ENCODE results near the gene CACNA2D2.

The CACNA2D2 gene

DNA sequence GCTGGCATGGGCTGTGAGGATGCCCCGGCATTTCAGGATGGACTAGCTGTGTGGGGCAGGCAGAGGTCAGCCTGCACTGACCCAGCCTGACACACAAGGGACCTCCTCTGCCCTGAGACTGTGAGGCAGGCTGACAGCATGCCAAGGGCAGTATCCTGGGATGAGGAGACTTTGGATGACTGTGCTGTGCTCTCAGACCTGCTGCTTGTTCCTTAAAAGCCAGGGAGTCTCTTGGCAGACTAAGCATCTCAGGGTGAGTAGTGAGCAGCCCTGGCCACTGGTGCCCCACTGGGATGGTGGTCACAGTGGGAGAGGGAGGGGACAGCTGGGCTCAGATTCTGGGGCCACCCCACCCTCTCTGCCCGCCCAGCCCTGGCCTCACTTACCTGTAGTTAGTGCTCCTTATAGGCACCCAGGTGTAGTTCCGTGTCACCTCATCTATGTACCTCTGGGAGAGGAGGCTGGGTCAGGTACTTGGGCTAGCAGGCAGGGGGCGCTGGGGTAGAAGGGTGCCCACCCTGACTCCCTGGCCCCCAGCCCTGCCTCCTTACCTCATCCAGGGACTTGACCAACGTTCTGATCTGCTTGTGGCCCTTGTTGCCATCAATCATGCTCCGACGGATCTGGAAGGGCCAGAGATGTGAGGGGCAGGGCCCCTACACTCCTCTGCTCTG, 128.0 kb downstream of the CACNA2D2 start:
- DNase-seq (ENCODE audit: extremely low read depth, low read depth): no peak
- TF ChIP-seq CTCF (IDR thresholded peaks at IDR 0.05; ENCODE audit: low read depth, low read length, missing control alignments): peak; percentile 16
- H3K4me3 ChIP-seq (replicated peaks; ENCODE audit: low read depth, low read length): no peak overlapping the region

DNA sequence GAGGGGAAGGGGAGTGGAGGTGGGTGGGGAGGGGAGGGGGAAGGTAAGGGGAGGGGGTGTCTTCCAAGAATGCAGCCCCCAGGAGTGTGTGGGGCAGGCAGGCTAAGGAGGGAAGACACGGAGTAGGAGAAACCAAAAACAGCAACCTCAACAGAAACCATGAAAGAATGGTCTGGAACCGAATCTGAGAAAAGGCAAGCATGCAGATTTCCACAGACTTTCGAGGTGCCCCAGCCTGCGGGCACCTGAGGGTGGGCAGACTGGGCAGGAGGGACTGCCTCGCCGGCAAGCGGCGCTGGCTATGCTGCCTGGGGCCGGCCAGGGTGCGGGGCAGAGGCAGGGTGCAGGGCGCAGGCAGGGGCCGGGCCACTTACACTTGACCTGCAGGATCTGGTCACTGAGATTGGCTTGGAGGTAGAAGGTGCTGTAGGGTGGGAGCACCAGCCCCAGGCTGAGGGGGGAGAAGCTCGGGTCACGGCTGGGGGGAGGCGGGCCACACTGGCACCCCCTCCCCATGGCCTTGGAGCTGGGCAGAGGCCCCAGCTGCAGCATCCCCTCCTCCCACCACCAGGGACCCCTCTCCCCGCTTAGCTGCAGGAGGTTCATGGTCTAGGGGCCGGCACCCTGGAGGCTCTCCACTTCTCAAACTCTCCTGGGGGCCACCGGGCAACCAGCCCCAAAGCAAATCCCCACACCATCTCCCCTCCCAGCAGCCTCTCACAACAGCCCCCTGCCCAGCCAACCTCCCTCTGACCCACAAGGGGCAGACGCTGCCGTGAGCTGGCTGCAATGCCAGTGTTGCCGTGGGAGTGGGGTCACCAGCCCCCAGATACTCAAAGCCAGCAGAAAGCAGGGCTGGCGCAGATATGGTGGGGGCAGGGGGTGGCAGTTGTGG, 128.8 kb downstream of the CACNA2D2 start:
- no peak for DNase-seq (ENCODE audit: extremely low read depth, low read depth)
- no peak for TF ChIP-seq CTCF (IDR thresholded peaks at IDR 0.05; ENCODE audit: low read depth, low read length, missing control alignments)
- H3K4me3 ChIP-seq (replicated peaks; ENCODE audit: low read depth, low read length): no peak overlapping the region

DNA sequence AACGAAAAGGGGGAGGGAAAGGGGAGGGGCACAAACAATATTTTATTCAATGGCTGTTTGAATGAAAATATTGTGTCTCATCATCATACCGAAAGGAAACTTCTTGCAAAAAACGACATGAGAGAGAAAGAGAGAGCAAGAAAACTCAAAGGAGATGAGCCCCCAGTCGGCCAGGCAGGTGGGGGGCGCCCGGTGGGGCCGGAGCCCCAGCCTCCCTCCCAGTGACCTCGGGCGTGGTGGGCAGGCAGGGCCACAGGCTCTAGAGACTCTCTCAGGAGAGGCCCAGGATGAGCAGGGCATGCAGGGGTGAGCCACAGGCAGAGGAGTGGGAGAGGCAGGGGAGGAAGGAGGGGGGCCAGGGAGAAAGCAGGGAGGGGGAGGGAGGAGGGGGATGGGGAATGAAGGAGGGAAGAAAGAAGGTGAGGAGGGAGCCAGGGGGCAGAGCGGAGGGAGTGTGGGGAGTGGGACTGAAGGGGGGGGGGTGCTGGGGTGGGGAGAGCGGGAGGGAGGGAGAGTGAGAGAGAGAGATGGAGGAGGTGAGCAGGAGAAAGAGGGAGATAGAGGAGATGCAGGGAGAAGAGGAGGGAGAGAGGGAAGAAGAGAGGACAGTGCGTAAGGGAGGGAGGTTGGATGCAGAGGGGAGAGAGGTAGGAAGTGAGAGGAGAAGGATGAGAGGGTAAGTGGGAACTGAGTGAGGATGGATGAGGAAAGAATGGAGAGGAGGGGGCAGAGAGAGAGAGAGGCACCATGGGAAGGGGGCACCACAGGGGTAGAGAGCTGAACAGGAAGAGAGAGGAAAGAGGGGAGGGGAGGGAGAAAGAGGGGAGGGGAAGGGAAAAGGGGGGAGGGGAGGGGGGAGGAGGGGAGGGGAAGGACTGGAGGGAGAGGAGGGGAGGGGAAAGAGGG, 130.0 kb downstream of the CACNA2D2 start:
- no peak for DNase-seq (ENCODE audit: extremely low read depth, low read depth)
- TF ChIP-seq CTCF (IDR thresholded peaks at IDR 0.05; ENCODE audit: low read depth, low read length, missing control alignments): no peak
- no peak overlapping the region for H3K4me3 ChIP-seq (replicated peaks; ENCODE audit: low read depth, low read length)

DNA sequence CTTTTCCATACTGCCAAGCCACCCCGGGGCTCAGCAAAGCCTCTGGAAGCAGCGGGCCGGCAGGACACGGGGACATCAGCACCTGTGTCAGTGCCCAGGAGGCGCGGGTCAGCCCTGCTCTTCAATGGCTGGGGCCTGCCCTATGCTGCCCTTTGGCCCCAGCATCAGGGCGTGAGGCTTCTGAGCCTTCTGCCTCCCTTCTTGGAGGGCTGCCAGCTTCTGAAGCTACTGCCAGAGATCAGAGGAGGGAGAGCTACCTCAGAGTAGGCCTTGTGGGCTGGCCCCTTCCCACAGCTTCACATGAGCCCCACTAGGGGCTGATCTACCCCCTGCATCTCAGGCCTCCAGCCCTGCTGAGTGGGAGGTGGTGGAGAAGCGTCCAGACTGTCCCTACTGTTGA, 131.1 kb downstream of the CACNA2D2 start:
- H3K4me3 ChIP-seq (replicated peaks; ENCODE audit: low read depth, low read length): no peak overlapping the region
- TF ChIP-seq CTCF (IDR thresholded peaks at IDR 0.05; ENCODE audit: low read depth, low read length, missing control alignments): no peak
- DNase-seq (ENCODE audit: extremely low read depth, low read depth): no peak

DNA sequence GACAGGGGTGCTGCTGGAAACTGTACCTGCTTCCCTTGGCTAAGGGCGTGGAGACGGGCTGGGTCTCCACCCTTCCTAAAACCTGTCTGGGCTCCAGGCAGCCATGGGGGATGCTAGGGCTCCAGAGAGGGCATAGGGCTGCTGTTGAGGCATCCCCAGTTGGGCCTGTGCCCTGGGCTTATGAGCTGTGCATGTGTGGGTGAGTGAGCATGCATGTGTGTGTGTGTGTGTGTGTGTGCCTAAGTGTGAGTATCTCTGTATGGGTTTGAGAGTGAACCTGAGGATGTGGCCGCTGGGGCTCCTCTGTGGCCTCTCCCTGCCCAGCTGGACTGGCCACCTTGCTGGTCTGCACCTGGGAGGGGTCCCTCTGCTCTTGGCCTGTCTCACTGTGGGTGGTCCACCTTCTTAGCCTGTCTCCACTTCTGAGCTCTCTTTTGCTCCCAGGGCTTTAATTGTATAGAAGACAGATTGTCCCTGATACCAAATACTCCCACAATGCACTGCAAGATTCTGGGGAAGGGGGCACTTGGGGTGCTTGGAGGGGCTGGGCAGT, 132.2 kb downstream of the CACNA2D2 start:
- H3K4me3 ChIP-seq (replicated peaks; ENCODE audit: low read depth, low read length): no peak overlapping the region
- DNase-seq (ENCODE audit: extremely low read depth, low read depth): no peak
- TF ChIP-seq CTCF (IDR thresholded peaks at IDR 0.05; ENCODE audit: low read depth, low read length, missing control alignments): no peak

GRCh38 chr3:50370594-50370993, 132.8 kb downstream of the CACNA2D2 start:
- H3K4me3 ChIP-seq (replicated peaks; ENCODE audit: low read depth, low read length): no peak overlapping the region
- DNase-seq (ENCODE audit: extremely low read depth, low read depth): no peak
- TF ChIP-seq CTCF (IDR thresholded peaks at IDR 0.05; ENCODE audit: low read depth, low read length, missing control alignments): peak; percentile 27
